Measurements from ENCODE around the gene DOC2B.

DNA sequence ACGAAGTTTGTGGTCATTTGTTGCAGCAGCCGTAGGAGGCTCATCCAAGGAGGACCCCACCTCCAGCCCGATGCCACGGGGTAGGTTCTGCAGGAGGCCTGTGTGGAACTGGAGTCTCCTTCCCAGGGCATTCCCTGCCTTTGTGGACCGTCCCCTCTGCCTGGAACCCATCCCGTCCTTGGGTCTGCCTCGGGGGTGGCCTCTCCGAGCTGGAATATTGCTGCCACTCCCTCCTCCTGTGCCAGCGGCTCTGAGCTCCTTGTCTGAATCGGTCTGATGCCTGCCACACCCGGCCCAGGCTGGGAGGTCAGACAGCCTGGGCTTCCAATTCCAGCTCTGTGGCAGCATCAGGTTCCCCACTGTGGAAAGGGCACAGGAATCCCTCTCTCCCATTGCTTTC is 18.8 kb downstream of the DOC2B start:
- TF ChIP-seq, protein P1, sequence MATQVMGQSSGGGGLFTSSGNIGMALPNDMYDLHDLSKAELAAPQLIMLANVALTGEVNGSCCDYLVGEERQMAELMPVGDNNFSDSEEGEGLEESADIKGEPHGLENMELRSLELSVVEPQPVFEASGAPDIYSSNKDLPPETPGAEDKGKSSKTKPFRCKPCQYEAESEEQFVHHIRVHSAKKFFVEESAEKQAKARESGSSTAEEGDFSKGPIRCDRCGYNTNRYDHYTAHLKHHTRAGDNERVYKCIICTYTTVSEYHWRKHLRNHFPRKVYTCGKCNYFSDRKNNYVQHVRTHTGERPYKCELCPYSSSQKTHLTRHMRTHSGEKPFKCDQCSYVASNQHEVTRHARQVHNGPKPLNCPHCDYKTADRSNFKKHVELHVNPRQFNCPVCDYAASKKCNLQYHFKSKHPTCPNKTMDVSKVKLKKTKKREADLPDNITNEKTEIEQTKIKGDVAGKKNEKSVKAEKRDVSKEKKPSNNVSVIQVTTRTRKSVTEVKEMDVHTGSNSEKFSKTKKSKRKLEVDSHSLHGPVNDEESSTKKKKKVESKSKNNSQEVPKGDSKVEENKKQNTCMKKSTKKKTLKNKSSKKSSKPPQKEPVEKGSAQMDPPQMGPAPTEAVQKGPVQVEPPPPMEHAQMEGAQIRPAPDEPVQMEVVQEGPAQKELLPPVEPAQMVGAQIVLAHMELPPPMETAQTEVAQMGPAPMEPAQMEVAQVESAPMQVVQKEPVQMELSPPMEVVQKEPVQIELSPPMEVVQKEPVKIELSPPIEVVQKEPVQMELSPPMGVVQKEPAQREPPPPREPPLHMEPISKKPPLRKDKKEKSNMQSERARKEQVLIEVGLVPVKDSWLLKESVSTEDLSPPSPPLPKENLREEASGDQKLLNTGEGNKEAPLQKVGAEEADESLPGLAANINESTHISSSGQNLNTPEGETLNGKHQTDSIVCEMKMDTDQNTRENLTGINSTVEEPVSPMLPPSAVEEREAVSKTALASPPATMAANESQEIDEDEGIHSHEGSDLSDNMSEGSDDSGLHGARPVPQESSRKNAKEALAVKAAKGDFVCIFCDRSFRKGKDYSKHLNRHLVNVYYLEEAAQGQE (tag by site-specific recombination; IDR thresholded peaks at IDR 0.05) = no peak
- TF ChIP-seq ZNF184 (tag by site-specific recombination; IDR thresholded peaks at IDR 0.05) (no peak), ZNF473 (tag by site-specific recombination; IDR thresholded peaks at IDR 0.05) (no peak)
- TF ChIP-seq, protein P2, sequence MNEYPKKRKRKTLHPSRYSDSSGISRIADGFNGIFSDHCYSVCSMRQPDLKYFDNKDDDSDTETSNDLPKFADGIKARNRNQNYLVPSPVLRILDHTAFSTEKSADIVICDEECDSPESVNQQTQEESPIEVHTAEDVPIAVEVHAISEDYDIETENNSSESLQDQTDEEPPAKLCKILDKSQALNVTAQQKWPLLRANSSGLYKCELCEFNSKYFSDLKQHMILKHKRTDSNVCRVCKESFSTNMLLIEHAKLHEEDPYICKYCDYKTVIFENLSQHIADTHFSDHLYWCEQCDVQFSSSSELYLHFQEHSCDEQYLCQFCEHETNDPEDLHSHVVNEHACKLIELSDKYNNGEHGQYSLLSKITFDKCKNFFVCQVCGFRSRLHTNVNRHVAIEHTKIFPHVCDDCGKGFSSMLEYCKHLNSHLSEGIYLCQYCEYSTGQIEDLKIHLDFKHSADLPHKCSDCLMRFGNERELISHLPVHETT (tag by site-specific recombination; IDR thresholded peaks at IDR 0.05) = no peak
- TF ChIP-seq, protein P3, sequence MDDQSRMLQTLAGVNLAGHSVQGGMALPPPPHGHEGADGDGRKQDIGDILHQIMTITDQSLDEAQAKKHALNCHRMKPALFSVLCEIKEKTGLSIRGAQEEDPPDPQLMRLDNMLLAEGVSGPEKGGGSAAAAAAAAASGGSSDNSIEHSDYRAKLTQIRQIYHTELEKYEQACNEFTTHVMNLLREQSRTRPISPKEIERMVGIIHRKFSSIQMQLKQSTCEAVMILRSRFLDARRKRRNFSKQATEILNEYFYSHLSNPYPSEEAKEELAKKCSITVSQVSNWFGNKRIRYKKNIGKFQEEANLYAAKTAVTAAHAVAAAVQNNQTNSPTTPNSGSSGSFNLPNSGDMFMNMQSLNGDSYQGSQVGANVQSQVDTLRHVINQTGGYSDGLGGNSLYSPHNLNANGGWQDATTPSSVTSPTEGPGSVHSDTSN (CRISPR knock-in tag; IDR thresholded peaks at IDR 0.05) = no peak

All from HEK293 (cell line).